Esophagus squamous epithelium (tissue), 5 donors: Measurements from ENCODE around the gene GJB3. TPM values are rescaled to one million over a fixed set of nuclear protein-coding genes. Genes with fewer than 3 reads are reported as not detected.

Experiments used
- DNase-seq: peaks from one replicate; lab custom pipeline; 2025; lab: John Stamatoyannopoulos, UW
- H3K27ac ChIP-seq, 4 donors: fragments of 200-600 bp; sonication (generic); one replicate each; pipeline ENCODE4 v1.5.1; 2016 to 2019; ENCODE audit warnings: mild to moderate bottlenecking in 1 of 4
- H3K27me3 ChIP-seq, 4 donors: fragments of 200-600 bp; sonication (generic); 1 replicate in 3 of 4; 2 replicates in 1 of 4; pipeline versions ENCODE4 v1.5.1 to v1.6.0; 2017 to 2021; ENCODE audit warnings: antibody characterized with exemption in 1 of 4
- H3K36me3 ChIP-seq, 3 donors: fragments of 200-600 bp; sonication (generic); one replicate each; pipeline ENCODE4 v1.5.1; 2016 to 2019
- H3K4me1 ChIP-seq, 3 donors: fragments of 200-600 bp; sonication (generic); one replicate each; pipeline ENCODE4 v1.5.1; 2017 to 2019
- H3K4me3 ChIP-seq, 4 donors: fragments of 200-600 bp; sonication (generic); 1 replicate in 3 of 4; 2 replicates in 1 of 4; pipeline ENCODE4 v1.5.1; 2016 to 2019; ENCODE audit warnings: mild to moderate bottlenecking in 2 of 4, moderate library complexity in 1 of 4
- H3K9me3 ChIP-seq, 3 donors: fragments of 200-600 bp; sonication (generic); one replicate each; pipeline ENCODE4 v1.5.1; 2016 to 2019
- POLR2A ChIP-seq, 4 donors: fragments of 450-650 bp; IDR thresholded peaks; one replicate each; pipeline ENCODE4 v1.6.1; 2017; ENCODE audit warnings: antibody characterized with exemption in 4 of 4, mild to moderate bottlenecking in 4 of 4, moderate library complexity in 3 of 4
- WGBS, 2 donors: methylation state at CpG; one replicate each; pipeline ENCODE4 v1.1.5; 2018; 5-methylcytosine and 5-hydroxymethylcytosine counted together
- intact Hi-C: fragments of 100-400 bp; cut with DNase I; formaldehyde crosslinking; loops from one replicate; pipeline ENCODE4 v1.15.0; 2022
- total RNA-seq, 4 donors: library from RNA; depleted of rRNA; stranded (reverse); fragments of >200 nt; gene quantifications; one replicate each; pipeline ENCODE4 v1.1.0, GENCODE V29; 2016
- TF ChIP-seq, protein P1 (sequence below), 6 experiments: fragments of 450-650 bp in 4 of 6; fragments of 200-600 bp in 2 of 6; sonication (generic) in 2 of 6; IDR thresholded peaks; one replicate each; pipeline ENCODE4 v1.5.1; 2016 to 2019; ENCODE audit warnings: antibody characterized with exemption in 6 of 6, mild to moderate bottlenecking in 4 of 6, moderate library complexity in 4 of 6
- donor health status: DM: yes; HTN: yes; CAD: no.

The GJB3 gene
- total RNA-seq, 4 donors from 2014 or later = 82.6 to 123 (median 94.4) TPM

GRCh38 chr1:34759503-34760357 lies 21.3 kb upstream of the GJB3 start, which contains the start of gene GJB4:
TSS of gene GJB4 (plus strand) at chr1:34759740. CDS start at chr1:34761255, 1,515 bp downstream.
- intact Hi-C loops = no loop called here
- no peak for TF ChIP-seq POLR2A (IDR thresholded peaks at IDR 0.05)
- TF ChIP-seq, protein P1, sequence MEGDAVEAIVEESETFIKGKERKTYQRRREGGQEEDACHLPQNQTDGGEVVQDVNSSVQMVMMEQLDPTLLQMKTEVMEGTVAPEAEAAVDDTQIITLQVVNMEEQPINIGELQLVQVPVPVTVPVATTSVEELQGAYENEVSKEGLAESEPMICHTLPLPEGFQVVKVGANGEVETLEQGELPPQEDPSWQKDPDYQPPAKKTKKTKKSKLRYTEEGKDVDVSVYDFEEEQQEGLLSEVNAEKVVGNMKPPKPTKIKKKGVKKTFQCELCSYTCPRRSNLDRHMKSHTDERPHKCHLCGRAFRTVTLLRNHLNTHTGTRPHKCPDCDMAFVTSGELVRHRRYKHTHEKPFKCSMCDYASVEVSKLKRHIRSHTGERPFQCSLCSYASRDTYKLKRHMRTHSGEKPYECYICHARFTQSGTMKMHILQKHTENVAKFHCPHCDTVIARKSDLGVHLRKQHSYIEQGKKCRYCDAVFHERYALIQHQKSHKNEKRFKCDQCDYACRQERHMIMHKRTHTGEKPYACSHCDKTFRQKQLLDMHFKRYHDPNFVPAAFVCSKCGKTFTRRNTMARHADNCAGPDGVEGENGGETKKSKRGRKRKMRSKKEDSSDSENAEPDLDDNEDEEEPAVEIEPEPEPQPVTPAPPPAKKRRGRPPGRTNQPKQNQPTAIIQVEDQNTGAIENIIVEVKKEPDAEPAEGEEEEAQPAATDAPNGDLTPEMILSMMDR (IDR thresholded peaks at IDR 0.05) = peak in 1 of 6 experiments; percentile 19
- Histone ChIP-seq H3K9me3 (no peaks in the 10 kb centered on the region), H3K4me3 (no peak within 1 kb of the TSS), H3K27ac (peak within 1 kb of the TSS; percentile 45 to 72 (median 62)), H3K27me3 (peaks cover 0 to 21% (median 0%) of the 10 kb centered on the region in 4 donors), H3K36me3 (peaks cover 0 to 16% (median 0%) of the 10 kb centered on the region in 3 donors), H3K4me1 (peaks cover 10 to 65% (median 16%) of the 10 kb centered on the region in 3 donors)
- DNase-seq = no peak
- WGBS, 2 donors = 30 to 37% methylated on average over 4 of the region's 10 CpGs

GRCh38 chr1:34761176-34761761 lies 19.7 kb upstream of the GJB3 start:
- Histone ChIP-seq H3K36me3 (peaks cover 0 to 16% (median 0%) of the 10 kb centered on the region in 3 donors), H3K4me3 (no peak overlapping the region), H3K4me1 (peaks cover 10 to 61% (median 16%) of the 10 kb centered on the region in 3 donors), H3K9me3 (no peaks in the 10 kb centered on the region), H3K27me3 (peaks cover 0 to 15% (median 0%) of the 10 kb centered on the region in 4 donors), H3K27ac (no peak overlapping the region)
- intact Hi-C loops = no loop called here
- no peak for TF ChIP-seq POLR2A (IDR thresholded peaks at IDR 0.05)
- TF ChIP-seq, protein P1 (IDR thresholded peaks at IDR 0.05) = no peak
- no peak for DNase-seq
- WGBS, 2 donors = 93 to 97% methylated on average over 19 to 20 of the region's 33 CpGs

GRCh38 chr1:34761776-34762307 lies 19.2 kb upstream of the GJB3 start:
- Histone ChIP-seq H3K4me3 (no peak overlapping the region), H3K27ac (no peak overlapping the region), H3K36me3 (peaks cover 0 to 16% (median 0%) of the 10 kb centered on the region in 3 donors), H3K9me3 (no peaks in the 10 kb centered on the region), H3K4me1 (peaks cover 10 to 55% (median 16%) of the 10 kb centered on the region in 3 donors), H3K27me3 (peaks cover 0 to 15% (median 0%) of the 10 kb centered on the region in 4 donors)
- no peak for DNase-seq
- intact Hi-C loops = no loop called here
- 70 to 83% methylated on average over 2 of the region's 13 CpGs for WGBS, 2 donors
- TF ChIP-seq, protein P1 (IDR thresholded peaks at IDR 0.05) = no peak
- no peak for TF ChIP-seq POLR2A (IDR thresholded peaks at IDR 0.05)

GRCh38 chr1:34762474-34763141 lies 18.4 kb upstream of the GJB3 start:
- intact Hi-C loops = no loop called here
- Histone ChIP-seq H3K27ac (peak overlapping the region in 2 of 4 donors; percentile 39 to 68), H3K27me3 (peaks cover 0 to 15% (median 0%) of the 10 kb centered on the region in 4 donors), H3K4me1 (peaks cover 10 to 47% (median 16%) of the 10 kb centered on the region in 3 donors), H3K9me3 (no peaks in the 10 kb centered on the region), H3K4me3 (no peak overlapping the region), H3K36me3 (peaks cover 0 to 8% (median 0%) of the 10 kb centered on the region in 3 donors)
- no peak for DNase-seq
- no peak for TF ChIP-seq POLR2A (IDR thresholded peaks at IDR 0.05)
- TF ChIP-seq, protein P1 (IDR thresholded peaks at IDR 0.05) = no peak
- WGBS, 2 donors = 46 to 61% methylated on average over 3 to 5 of the region's 7 CpGs
